NCI-H2171 (cell line): ENCODE data around the gene SNAI3.

Source experiments
- DNase-seq: peaks from one replicate; lab custom pipeline; 2025; lab: John Stamatoyannopoulos, UW

SNAI3 gene

DNA sequence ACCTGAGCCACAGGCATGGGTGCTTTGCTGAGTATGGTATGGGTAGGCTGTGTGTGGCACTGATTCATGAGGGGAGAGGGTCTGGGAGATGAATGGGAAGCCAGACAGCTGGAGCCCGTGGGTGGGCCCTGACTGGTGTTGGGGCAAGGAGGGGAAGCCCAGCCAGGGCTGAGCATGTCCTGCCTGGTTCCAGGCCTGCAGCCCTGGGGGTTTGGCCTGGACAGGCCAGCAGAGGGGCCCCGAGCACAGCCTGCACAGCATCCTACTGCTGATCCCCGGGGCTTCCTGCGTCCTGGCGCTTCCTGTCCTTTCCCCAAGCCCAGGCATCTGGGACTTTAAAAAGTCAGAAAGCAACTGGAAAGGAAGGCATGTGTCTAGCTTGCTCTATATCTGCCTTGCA, 18.8 kb downstream of the SNAI3 start:
- DNase-seq: no peak

DNA sequence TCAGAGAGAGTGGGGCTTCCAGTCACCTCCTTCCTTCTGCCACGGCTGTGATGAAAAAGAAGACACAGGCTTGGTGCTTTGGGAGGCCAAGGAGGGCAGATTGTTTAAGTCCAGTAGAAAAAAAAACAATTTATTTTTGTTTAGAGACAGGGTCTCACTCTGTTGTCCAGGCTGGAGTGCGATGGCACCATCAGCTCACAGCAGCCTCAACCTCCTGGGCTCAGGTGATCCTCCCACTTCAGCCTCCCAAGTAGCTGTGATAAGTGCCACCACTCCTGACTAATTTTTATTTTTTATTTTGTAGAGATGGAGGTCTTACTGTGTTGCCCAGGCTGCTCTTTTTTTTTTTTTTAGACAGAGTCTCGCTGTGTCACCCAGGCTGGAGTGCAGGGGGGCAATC, 20.7 kb downstream of the SNAI3 start:
- no peak for DNase-seq

DNA sequence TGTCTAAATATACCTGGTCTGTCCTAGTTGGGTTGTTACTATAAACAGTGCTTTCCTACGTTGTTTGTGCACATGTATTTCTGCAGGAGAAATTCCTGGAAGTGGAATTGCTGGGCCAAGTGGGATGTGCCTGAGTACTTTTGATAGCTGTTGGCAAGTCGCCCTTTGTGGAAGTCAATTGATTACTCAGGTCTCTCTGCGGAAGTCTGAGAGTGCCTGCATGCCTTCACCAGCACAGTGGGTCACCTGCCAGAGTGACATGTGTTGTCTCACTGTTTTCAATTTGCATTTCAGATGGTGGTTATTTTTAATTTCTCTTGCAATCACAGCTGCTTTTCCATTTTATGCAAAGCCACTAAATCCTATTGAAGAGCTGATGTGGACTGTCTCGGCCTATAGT, 21.2 kb downstream of the SNAI3 start:
- DNase-seq: no peak

DNA sequence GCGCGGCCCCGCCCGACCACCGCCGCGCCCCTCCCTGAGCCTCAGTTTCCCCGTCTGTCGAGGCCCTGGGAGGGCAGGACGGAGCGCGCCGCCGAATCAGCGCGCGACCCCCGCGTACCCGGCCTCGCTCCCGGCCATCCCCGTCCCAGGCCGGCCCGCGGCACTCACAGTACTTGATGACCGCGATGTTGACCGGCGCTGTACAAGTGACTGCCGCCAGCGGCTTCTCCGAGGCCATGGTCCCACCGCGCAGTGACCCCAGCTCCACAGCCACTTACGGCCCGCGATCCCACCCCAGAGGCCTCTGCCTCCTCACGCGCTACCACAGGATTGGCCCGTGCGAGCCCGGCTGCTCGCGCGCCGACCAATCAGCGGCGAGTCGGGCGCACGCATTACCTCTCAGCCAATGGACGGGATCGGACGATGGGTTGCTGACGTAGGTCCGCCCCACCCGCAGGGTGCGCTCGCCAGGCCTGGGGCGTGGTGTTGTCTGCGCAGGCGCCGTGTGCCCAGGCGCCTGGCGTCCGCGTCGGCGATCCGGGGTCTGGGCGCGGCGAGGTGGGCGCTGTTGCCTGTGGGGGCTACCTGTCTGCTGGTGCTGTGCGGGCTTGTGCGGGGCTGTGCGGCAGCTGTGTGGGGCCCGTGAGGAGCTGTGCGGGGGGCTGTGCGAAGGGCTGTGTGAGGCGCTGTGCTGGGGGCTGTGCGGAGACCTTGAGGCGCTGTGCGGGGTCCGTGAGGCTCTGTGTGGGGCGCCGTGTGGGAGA, 23.3 kb downstream of the SNAI3 start, which contains the start of gene MVD:
MVD (minus strand) TSS at position 249 of the 764 bp plus-strand sequence; CDS start at position 238, 11 bp downstream.
- peak; percentile 96 for DNase-seq

DNA sequence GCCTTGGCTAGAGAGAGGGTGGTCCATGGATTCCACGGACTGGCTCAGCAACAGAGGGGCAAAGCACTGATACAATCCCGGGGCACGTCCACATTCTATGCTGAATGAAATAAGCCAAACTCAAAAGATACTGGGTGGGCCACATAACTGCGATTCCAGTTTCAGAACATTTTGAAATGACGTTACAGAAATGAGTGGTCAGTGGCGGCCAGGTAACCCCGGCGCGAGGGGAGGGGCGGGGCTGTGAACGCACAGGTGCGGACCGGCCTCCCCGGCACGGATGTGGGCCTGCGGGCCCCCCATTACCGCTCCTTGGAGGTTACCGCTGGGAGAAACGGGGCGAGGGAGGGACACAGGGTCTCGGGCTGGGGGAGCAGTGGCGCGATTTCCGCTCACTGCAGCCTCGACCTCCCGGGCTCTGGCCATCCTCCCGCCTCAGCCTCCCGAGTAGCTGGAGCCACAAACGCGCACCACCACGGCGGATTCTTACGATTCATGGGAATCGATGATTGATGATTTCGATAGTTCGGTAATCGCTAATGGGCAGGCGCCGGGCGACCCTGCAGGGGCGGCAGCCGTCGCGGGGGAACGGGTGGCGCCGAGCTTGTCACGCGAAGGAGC, 24.0 kb downstream of the SNAI3 start:
- DNase-seq: no peak

DNA sequence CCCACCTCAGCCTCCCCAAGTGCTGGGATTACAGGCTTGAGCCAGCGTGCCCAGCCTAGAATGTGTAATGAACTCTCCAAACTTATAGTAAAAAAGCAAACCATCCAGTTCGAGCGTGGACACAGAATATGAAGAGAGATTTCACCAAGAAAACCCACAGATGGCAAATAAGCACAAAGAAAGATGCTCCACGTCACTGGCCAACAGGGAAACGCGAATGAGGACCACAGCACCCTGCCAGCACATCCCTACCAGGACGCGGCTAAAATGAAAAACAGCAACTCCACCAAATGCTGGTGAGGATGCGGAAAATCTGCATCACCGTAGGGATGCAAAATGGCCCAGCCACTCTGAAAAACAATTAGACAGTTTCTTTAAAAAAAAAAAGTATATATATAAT, 24.8 kb downstream of the SNAI3 start:
- no peak for DNase-seq

DNA sequence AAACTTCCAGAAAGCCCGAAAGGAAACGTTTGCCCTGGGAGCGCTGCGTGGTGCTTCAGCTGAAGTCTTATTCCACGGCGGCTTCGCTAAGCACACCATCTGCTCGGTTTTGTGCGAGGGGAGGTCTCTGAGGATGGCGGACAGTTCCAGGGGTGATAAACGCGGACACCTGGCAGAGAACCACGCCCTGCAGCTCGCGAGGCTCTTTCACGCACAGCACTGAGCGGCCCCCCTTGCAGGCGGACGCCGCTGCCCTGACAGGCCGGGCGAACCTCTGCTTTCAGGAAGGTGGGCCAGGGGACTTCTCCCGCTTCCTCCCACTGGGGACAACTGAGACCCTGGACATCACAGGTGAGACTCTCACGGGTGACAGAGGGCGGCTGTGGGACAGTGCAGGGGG, 27.1 kb downstream of the SNAI3 start:
- DNase-seq: no peak

DNA sequence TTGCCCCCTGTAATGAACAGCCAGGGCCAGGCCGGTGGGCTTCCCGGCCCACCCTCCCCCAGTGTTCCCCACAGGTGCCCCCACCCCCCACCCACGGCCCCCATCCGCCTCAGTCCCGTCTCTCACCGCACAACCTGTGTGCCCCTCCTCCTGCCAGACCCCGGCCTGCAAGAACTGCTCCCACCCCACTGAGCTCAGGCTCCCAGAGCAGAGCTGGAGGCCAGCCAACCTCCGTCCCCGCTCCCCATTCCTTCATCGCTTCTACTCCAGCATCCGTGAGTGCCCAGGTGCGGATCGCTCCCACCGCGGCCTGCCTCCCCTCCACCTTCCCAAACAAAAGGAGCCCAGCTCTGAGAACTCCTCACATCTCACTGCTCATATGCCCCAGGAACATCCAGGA, 27.6 kb downstream of the SNAI3 start:
- DNase-seq: no peak

DNA sequence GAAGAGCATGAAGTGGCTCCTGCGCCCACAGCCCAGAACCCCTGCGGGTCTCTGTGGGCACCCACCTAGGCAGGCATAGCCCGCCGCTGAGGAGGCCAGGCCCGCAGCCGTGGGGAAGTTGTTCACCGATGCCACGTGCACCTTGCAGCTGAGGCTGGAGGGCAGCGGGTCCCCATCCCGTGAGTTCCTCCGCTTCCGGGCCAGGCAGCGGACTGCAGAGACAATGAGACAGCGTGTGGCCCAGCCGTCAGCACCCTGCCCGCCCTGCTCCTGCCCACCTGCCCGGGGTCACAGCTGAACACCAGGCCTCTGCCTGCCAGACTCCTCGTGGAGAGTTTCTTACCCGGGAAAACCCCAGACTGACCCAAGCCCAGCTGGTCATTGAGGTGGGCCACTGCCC, 28.9 kb downstream of the SNAI3 start:
- no peak for DNase-seq

DNA sequence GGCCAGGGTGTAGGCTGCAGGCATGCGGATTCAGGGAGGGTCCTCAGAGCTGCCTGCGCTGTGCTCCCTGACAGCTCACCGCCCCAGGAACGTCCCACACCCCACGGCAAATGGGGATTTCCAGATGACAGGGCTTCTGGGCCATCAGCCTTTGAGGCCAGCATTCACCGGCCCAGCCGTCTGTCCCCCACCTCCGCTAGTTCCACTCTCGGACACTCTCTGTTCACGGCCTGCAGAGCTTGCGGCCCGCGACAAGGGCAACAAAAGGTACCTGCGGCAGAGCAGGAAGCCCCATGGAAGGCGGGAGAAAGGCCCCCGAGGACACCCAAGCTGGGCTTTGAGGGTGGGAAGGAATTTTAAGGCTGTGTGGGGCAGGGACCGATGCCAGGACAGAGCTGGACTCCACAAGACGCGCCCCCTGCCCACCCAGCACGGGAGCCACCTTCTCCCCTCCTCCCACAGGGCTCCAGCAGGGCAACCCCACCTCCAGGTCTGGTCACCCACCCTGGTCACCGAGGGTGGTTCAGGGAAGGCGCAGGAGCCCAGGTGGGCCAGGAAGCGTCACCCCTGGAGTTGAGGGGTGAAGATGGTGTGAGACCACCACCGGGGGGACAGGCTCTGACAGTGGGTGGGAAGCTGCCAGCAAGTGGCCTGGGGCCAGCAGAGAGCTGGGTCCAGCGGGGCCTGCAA, 29.9 kb downstream of the SNAI3 start:
- DNase-seq: no peak

DNA sequence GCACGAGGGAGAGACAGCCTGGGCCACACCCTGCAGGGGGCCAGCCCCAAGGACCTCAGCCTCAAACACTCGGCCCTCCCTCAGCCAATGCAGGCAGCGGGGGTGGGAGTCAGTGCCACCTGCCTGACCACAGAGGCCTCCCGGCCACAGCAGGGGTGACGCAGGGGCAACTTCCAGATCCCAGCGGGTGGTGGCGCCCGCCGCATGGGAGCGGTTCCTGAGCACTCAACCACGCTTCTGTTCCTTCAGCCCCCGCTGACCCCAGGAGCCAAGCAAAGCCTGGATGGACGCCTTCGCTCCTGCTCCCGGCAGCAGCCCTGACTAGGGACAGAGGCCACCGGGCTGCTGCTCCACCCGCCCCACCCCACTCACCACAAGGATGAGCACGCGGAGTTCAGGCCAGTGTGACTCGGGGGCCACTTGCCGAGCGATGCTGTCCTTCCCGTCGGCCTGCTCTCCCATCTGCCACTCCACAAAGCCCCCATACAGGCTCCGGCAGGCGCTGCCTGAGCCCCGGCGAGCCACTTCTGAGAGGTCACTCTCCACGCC, 30.5 kb downstream of the SNAI3 start:
- DNase-seq: no peak

DNA sequence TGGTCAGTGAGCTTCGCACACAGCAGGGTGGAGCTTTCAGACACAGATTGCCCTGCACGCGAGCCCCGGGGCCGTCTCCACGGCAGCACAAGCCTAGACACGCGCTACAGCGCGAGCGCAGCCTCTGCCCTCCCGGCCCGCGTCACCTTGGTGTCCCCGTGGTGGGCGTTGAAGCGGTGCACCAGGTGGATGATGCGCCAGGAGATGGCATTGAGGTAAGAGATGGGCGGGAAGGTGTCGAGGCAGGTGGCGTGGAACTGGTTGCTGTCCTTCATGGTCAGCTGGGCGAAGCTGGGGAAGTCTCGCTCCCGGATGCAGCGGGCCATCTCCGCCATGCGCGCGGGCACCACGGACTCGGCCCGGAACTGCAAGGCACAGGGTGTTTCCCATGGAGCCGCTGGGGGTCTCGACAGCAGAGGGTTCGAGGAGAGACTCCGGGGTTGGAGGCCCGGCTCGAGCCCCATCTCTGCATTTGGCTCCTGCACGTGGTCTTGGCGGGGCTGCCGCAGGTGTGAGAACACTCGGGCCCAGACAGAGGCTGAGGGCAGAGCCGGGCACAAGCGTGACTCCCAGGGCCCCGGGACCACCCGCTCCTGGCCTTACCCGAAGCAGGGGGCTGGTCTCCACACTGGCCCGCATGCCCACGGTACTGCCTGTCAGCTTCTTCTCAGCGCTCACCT, 31.1 kb downstream of the SNAI3 start:
- no peak for DNase-seq

DNA sequence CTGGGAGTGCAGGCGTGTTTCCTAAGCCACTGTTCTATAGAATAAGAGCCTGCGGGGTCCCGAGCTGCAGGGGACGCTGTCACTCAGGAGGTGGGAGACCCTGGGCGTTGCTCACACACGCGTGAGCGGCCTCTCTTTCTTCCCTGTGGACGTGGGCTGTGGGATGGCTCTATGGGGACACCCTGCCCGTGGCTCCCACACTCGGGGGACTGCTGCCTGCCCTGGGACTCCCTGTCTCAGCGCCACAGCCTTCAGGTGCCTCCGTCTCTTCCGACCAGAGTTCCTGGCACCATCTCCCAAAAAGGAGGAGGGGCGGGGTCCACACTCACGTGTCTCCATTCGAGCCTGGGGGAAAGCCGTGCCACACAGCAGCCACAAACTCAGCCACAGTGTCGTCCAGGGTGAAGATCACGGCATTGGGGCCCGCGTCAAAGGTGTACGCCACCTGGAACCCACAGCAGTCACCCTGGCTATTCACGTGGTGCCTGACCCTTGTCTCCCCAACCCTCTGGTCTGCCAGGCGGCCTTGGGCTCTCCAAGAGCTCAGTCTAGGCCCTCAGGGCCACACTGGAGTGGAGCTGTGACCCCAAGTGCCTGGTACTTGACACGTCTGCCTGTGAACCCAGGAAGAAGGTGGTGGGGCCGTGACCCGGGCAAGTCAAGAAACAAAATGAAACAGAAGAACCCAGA, 31.8 kb downstream of the SNAI3 start:
- no peak for DNase-seq

DNA sequence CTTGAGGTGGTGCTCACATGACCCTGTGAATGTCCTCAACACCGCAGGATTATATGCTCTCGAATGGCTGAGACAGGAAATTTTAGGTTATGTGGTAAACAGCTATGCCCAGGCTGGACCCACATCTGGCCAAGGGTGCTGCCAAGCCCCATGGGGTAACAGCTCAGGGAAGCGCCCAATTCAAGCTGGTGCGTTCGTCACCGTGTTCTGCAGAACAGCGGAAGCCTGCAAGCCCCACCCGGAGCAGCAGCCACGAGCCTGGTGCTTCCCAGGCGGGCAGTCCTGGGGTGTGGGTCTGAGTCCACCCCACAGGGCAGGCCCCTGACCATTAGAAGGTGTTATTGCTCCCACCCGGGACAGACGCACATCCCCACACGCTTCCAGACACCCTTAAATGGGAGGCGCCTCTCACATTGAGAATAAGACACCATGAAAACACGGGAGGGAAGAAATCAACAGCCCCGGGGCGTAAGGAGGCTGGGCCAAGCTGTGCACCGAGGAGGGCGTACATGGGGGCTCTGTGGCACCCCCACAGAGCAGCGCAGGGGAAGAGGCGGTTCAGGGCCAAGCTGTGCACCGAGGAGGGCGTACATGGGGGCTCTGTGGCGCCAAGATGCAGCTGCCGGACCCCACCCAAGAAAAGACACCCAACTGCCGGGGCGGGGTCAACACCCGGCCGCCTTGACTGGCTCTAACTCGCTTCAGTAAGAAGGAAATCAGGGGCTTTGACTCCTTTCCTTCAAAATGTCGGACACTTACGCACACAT, 32.5 kb downstream of the SNAI3 start:
- DNase-seq: no peak

DNA sequence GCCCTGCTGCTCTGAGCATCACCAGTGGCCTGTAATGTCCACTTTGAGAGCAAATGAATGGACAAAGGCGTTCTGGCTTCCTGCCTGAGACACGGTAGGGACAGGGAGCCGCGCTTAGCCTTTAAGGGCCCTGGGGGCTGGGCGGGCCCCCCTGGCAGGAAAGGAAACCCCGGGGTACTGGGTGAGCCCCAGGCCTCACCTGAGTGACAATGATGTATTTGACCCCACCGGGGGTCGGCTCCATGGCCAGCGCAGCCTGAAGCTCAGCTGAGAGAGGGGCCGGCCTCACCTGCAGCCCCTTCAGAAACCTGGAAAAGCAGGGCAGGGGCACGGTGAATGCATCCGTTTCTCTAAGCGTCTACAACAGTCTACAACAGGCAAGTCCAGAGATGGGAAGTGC, 33.2 kb downstream of the SNAI3 start:
- no peak for DNase-seq

DNA sequence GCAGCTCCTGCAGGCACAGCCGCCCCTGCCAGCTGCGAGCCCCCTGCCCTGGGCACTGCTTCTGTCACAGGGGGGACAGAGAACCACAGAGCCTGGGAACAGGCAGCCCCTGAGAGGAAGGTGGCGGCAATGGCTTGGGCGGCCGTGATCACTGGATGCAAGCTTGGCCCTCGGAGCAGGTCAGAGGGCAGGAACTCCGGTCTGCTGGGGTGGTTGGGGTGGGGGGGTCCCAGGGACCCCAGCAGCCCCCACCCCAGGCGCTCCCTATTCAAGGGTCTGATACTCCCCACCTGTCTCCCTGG, 33.6 kb downstream of the SNAI3 start:
- DNase-seq: no peak

DNA sequence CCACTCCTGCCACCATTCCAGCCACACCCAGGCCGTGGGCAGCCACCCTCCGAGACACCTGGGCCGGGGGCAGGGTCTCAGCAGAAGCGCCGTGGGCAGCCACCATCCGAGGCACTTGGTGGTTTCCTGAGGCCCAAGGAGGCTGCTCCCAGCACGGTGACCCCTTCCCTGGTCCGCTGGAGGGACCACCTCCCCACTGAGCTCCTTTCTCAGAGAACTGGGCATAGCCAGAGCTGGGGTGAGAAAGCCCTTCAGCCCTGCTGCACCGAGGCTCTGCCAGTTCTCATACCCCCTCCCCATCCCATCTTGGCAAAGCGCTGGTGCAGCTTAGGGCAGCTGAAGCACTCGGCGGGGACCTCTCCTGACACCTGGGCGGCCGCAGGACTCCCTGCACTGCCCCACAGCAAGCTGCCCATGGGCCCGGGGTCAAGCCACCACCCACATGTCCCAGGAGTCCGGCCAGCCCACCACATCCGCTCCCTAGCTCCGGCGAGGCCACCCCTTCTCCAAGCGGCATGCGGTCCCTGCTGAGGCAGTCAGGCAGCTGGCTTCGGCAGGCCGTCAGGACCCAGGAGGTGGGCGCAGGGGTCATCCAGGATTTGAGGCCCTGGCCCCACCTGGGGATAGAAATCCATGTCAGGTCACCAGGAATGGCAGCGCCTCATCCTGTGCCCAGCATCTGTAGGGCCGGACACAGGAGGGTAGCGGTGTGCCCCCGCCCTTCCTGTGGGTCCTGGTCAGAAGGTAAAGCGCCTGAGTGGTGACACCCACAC, 34.1 kb downstream of the SNAI3 start:
- no peak for DNase-seq

DNA sequence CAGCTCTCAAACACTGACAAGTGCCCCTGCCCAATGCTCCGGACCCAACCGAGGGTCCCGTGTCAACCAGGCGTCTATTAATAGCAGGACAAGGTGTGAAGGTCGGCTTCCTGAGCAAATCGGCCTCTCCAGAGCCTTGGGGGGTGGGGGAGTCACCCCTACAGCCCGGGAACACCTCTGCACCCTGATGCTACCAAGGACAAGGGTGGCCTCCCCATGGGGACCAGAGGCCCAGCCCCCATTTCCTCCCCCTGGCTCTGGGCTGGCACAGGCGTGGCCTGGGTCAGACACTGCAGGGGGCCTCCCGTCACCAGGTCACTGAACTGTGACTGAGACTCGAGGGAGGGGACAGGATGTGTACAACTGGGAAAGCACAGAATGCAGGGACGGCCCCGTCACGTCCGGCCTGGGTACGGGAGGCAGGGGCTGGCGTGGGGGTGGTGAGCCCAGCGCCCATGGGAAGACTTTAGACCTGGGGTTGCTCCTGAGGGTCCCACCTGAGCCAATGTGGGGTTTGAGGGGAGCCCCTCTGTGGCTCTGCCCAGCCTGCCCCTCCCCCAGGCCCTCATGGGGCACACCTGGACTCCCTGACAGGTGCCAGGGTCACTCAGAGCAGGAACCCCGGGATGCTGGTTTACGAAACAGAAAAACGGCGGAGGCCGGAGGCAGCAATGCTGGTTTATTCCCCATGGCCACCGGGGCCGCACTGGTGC, 34.9 kb downstream of the SNAI3 start:
- no peak for DNase-seq

DNA sequence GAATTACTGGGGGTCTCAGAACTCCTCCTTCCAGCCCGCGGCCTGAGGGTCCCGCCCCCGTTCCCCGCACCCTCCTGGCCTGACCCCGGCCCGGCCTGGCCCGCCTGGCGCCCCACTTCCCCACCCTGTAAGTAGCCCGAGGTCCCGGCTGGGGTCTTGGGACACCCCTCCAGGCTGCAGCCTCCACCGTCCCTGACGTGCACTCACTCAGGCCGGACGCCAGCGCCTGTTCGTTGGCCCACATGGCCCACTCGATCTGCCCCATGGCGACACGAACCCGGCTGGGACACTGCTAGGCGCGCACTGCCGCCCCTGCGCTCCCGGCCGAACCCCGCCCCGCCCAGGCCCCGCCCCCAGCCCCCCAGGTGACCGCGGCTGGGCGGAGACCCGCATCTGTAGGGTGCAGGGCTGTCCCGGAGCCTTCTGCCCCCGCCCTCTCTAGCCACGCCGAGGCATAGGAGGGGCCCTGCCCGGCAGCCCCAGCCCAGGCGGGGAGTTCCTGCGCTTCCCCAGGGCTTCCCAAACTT, 35.5 kb downstream of the SNAI3 start, which contains the start of gene CYBA:
CYBA (minus strand) TSS at position 305 of the 527 bp plus-strand sequence; CDS start at position 265, 40 bp downstream.
- DNase-seq: no peak
